ENCODE measurements around the gene FRMD4A.

DNA sequence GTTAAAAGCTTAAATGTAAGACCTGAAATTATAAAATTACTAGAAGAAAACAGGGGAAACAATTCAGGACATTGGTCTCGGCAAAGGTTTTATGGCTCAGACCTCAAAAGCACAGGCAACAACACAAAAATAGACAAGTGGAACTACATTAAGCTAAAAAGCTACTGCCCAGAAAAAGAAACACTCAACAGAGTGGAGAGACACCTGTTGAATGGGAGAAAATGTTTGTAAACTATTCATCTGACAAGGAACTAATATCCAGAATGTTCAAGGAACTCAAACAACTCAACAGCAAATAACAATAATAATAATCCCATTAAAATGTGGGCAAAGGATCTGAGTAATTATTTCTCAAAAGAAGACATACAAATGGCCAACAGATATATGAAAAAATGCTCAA is 170.4 kb downstream of the FRMD4A start:
- TF ChIP-seq MAFK (IDR thresholded peaks at IDR 0.05; ENCODE audit: low read depth, low read length) (no peak), POLR2A (IDR thresholded peaks at IDR 0.05; ENCODE audit: low read depth, low read length) (no peak), CTCF (conservative IDR thresholded peaks at IDR 0.05; ENCODE audit: low read depth, low read length) (no peak), MXI1 (IDR thresholded peaks at IDR 0.05; ENCODE audit: borderline replicate concordance, low read depth, low read length) (no peak), MAZ (IDR thresholded peaks at IDR 0.05; ENCODE audit: borderline replicate concordance, low read depth, low read length) (no peak), SMC3 (IDR thresholded peaks at IDR 0.05; ENCODE audit: low read depth, low read length) (no peak), BHLHE40 (IDR thresholded peaks at IDR 0.05; ENCODE audit: low read depth, low read length) (no peak), RAD21 (IDR thresholded peaks at IDR 0.05; ENCODE audit: low read length) (no peak), CHD1 (IDR thresholded peaks at IDR 0.05; ENCODE audit: low read depth, low read length) (no peak), RCOR1 (IDR thresholded peaks at IDR 0.05; ENCODE audit: insufficient replicate concordance, low read length) (no peak), USF2 (IDR thresholded peaks at IDR 0.05; ENCODE audit: low read depth, low read length) (no peak), FOS (IDR thresholded peaks at IDR 0.05; ENCODE audit: low read depth, low read length) (no peak), RFX5 (IDR thresholded peaks at IDR 0.05; ENCODE audit: low read depth, low read length) (no peak)

All from IMR-90 (cell line).